Measurements from ENCODE around the gene MTUS2.

Gene MTUS2

GRCh38 chr13:29453617-29454011, 633.5 kb downstream of the MTUS2 start:
- DNase-seq (ENCODE audit: insufficient read length, low spot score) = no peak
- FAIRE-seq = no peak
- TF ChIP-seq PAX5 (IDR thresholded peaks at IDR 0.05; ENCODE audit: insufficient read depth, low read length, severe bottlenecking) = no peak
- TF ChIP-seq SPI1 (IDR thresholded peaks at IDR 0.05; ENCODE audit: low read depth, low read length) = no peak
- TF ChIP-seq POLR2A (IDR thresholded peaks at IDR 0.05; ENCODE audit: low read depth, low read length) = no peak
- no peak for TF ChIP-seq TAF1 (IDR thresholded peaks at IDR 0.05; ENCODE audit: low read depth, low read length)
- no peak for TF ChIP-seq POLR2AphosphoS5 (IDR thresholded peaks at IDR 0.05; ENCODE audit: low read depth, low read length)
- no peak for TF ChIP-seq POU2F2 (IDR thresholded peaks at IDR 0.05; ENCODE audit: low read depth, low read length)

GRCh38 chr13:29454931-29455481, 634.9 kb downstream of the MTUS2 start:
- FAIRE-seq = no peak

GRCh38 chr13:29456419-29456818, 636.3 kb downstream of the MTUS2 start:
- TF ChIP-seq PAX5 (IDR thresholded peaks at IDR 0.05; ENCODE audit: insufficient read depth, low read length, severe bottlenecking) (no peak), POLR2AphosphoS5 (IDR thresholded peaks at IDR 0.05; ENCODE audit: low read depth, low read length) (no peak), POLR2A (IDR thresholded peaks at IDR 0.05; ENCODE audit: low read depth, low read length) (no peak), TAF1 (IDR thresholded peaks at IDR 0.05; ENCODE audit: low read depth, low read length) (no peak), POU2F2 (IDR thresholded peaks at IDR 0.05; ENCODE audit: low read depth, low read length) (no peak), SPI1 (IDR thresholded peaks at IDR 0.05; ENCODE audit: low read depth, low read length) (no peak)
- no peak for DNase-seq (ENCODE audit: insufficient read length, low spot score)
- FAIRE-seq = no peak

More at GRCh38 chr13:29454931-29455481, 634.9 kb downstream of the MTUS2 start:
- TF ChIP-seq POLR2AphosphoS5 (IDR thresholded peaks at IDR 0.05; ENCODE audit: low read depth, low read length) = no peak
- TF ChIP-seq POLR2A (IDR thresholded peaks at IDR 0.05; ENCODE audit: low read depth, low read length) = no peak
- TF ChIP-seq SPI1 (IDR thresholded peaks at IDR 0.05; ENCODE audit: low read depth, low read length) = no peak
- no peak for TF ChIP-seq PAX5 (IDR thresholded peaks at IDR 0.05; ENCODE audit: insufficient read depth, low read length, severe bottlenecking)
- TF ChIP-seq POU2F2 (IDR thresholded peaks at IDR 0.05; ENCODE audit: low read depth, low read length) = no peak
- no peak for TF ChIP-seq TAF1 (IDR thresholded peaks at IDR 0.05; ENCODE audit: low read depth, low read length)
- DNase-seq (ENCODE audit: insufficient read length, low spot score) = no peak

GRCh38 chr13:29457299-29457698, 637.2 kb downstream of the MTUS2 start:
- TF ChIP-seq TAF1 (IDR thresholded peaks at IDR 0.05; ENCODE audit: low read depth, low read length) (no peak), POLR2AphosphoS5 (IDR thresholded peaks at IDR 0.05; ENCODE audit: low read depth, low read length) (no peak), POLR2A (IDR thresholded peaks at IDR 0.05; ENCODE audit: low read depth, low read length) (no peak), SPI1 (IDR thresholded peaks at IDR 0.05; ENCODE audit: low read depth, low read length) (no peak), POU2F2 (IDR thresholded peaks at IDR 0.05; ENCODE audit: low read depth, low read length) (no peak), PAX5 (IDR thresholded peaks at IDR 0.05; ENCODE audit: insufficient read depth, low read length, severe bottlenecking) (no peak)
- FAIRE-seq = no peak
- DNase-seq (ENCODE audit: insufficient read length, low spot score) = no peak

- FAIRE-seq = no peak
- DNase-seq (ENCODE audit: insufficient read length, low spot score) = no peak
- no peak for TF ChIP-seq POLR2AphosphoS5 (IDR thresholded peaks at IDR 0.05; ENCODE audit: low read depth, low read length)
- TF ChIP-seq POU2F2 (IDR thresholded peaks at IDR 0.05; ENCODE audit: low read depth, low read length) = no peak
- no peak for TF ChIP-seq TAF1 (IDR thresholded peaks at IDR 0.05; ENCODE audit: low read depth, low read length)
- no peak for TF ChIP-seq PAX5 (IDR thresholded peaks at IDR 0.05; ENCODE audit: insufficient read depth, low read length, severe bottlenecking)
- TF ChIP-seq SPI1 (IDR thresholded peaks at IDR 0.05; ENCODE audit: low read depth, low read length) = no peak
- no peak for TF ChIP-seq POLR2A (IDR thresholded peaks at IDR 0.05; ENCODE audit: low read depth, low read length)
Observed at GRCh38 chr13:29458419-29458818, 638.3 kb downstream of the MTUS2 start.

GRCh38 chr13:29459813-29460355, 639.7 kb downstream of the MTUS2 start:
- FAIRE-seq = no peak
- no peak for TF ChIP-seq PAX5 (IDR thresholded peaks at IDR 0.05; ENCODE audit: insufficient read depth, low read length, severe bottlenecking)
- TF ChIP-seq POU2F2 (IDR thresholded peaks at IDR 0.05; ENCODE audit: low read depth, low read length) = no peak
- TF ChIP-seq SPI1 (IDR thresholded peaks at IDR 0.05; ENCODE audit: low read depth, low read length) = no peak
- TF ChIP-seq TAF1 (IDR thresholded peaks at IDR 0.05; ENCODE audit: low read depth, low read length) = no peak
- DNase-seq (ENCODE audit: insufficient read length, low spot score) = no peak

GRCh38 chr13:29464105-29464679, 644.1 kb downstream of the MTUS2 start:
- TF ChIP-seq PAX5 (IDR thresholded peaks at IDR 0.05; ENCODE audit: insufficient read depth, low read length, severe bottlenecking) (no peak), TAF1 (IDR thresholded peaks at IDR 0.05; ENCODE audit: low read depth, low read length) (no peak), POU2F2 (IDR thresholded peaks at IDR 0.05; ENCODE audit: low read depth, low read length) (no peak), POLR2A (IDR thresholded peaks at IDR 0.05; ENCODE audit: low read depth, low read length) (no peak), SPI1 (IDR thresholded peaks at IDR 0.05; ENCODE audit: low read depth, low read length) (no peak), POLR2AphosphoS5 (IDR thresholded peaks at IDR 0.05; ENCODE audit: low read depth, low read length) (no peak)
- FAIRE-seq (no peak), DNase-seq (ENCODE audit: insufficient read length, low spot score) (no peak)

- DNase-seq (ENCODE audit: insufficient read length, low spot score) (no peak), FAIRE-seq (no peak)
- no peak for TF ChIP-seq POU2F2 (IDR thresholded peaks at IDR 0.05; ENCODE audit: low read depth, low read length)
Observed at GRCh38 chr13:29465741-29466293, 645.7 kb downstream of the MTUS2 start.

- FAIRE-seq (no peak), DNase-seq (ENCODE audit: insufficient read length, low spot score) (no peak)
- TF ChIP-seq POU2F2 (IDR thresholded peaks at IDR 0.05; ENCODE audit: low read depth, low read length) = no peak
- no peak for TF ChIP-seq SPI1 (IDR thresholded peaks at IDR 0.05; ENCODE audit: low read depth, low read length)
Observed at GRCh38 chr13:29471551-29471950, 651.4 kb downstream of the MTUS2 start.
